Activated CD8-positive, alpha-beta memory T cell treated with anti-CD3 and anti-CD28 coated beads for 1 hour (primary cell): ENCODE measurements around the gene PLCL1.

ENCODE experiments used
- DNase-seq, 2 donors: peaks; one replicate each; pipeline ENCODE4 v3.0.0-alpha.2; 2020; ENCODE audit warnings: low read depth in 1 of 2; ENCODE audit errors: extremely low read depth in 1 of 2

The PLCL1 gene

GRCh38 chr2:197884252-197884651 is 79.9 kb downstream of the PLCL1 start:
- no peak for DNase-seq

DNA sequence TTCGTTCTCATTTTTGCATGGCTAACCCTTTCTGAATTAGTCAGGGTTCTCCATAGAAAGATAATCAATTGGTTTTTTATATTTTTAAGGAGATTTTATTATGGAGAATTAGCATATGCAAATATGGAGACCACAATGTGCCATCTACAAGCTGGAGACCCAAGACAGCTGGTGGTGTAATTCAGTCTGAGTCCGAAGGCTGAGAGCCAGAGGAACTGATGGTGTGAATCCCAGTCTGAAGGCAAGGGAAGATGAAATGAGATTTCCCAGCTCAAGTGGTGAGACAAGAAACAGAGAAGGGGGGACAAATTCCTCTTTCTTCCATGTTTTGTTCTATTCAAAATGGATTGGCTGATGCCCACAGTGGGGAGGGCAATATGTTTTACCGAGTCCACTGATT is 80.7 kb downstream of the PLCL1 start:
- no peak for DNase-seq

GRCh38 chr2:197885587-197885986 is 81.2 kb downstream of the PLCL1 start:
- no peak for DNase-seq

- no peak for DNase-seq
Measured at GRCh38 chr2:197888321-197888720, 83.9 kb downstream of the PLCL1 start.

GRCh38 chr2:197889041-197889440 is 84.6 kb downstream of the PLCL1 start:
- DNase-seq: no peak

DNA sequence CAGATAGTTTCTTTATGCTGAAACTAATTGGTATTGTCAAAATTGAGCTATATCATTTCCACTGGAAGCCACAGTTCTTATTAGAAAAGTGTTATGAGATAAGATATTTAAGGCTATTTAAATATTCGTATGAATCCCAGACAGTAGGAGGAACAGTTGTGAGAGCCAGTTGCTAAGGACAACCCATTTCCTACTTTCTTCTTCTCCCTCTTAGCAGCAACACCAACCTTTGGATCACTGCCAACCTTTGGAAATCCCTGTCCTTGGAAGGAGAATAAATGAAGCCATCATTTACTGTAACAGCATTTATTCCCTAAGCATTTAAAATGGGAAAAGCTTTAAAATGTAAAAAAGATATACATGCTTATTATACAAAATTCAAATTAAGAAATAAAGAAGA is 85.8 kb downstream of the PLCL1 start:
- DNase-seq: no peak

GRCh38 chr2:197891897-197892442 is 87.6 kb downstream of the PLCL1 start:
- DNase-seq: no peak

DNA sequence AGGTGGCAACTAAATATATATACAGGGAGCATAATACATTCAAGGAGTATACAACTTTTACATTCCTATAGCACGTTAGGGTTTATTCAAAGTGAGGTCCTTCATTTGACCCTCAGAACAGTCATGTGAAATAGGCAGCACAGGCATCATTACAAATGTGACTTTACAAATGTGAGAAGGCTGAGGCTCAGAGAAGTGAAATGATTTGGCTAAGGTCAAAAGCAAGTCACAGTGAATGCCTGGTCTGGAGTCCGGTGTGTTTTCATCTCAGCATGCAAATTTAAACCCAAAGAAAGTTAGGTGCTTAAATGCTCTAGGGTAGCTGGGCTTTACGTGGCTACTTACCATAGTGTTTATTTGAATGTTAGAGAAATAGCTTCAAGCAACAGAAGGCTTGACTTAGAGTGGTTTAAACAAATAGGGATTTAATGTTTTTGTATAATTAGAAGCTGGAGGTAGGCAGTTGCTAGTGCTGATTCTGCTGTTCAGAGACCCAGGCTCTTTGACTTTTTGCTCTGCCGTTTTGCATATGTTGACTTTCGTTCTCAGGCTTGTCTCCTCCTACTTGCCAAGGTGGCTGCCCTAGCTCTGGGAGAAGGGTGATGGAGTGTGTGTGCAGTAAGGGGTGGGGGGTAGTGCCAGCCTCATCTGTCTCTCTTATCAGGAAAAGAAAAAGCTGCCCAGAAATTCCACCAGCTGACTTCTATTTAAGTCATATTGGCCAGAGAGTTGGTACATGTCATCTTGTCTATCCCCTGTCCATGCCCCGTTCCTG is 89.2 kb downstream of the PLCL1 start:
- no peak for DNase-seq

DNA sequence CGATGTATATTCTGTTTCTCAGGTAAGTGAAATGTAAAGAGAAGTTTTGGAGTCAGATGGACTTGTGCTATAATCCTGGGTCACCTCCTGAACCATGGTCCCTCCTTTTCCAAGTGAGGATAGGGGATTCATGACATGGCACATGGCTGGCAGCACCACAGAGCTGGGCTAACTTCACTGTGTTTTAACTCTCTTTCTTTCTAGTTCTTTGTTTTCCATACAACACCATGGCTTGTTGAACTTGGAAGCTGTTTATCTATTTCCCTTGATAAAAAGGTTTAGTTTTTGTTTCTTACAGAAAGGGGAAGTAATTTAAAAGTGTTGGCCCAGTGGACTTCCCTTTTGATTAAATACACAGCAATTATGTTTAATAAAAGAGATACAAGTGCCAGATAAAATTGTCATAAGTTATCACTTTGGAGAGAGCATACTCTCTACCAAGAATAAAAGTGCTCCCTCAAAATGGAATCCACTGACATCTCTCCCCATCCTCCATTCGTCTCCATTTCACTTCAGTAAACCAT is 90.4 kb downstream of the PLCL1 start:
- no peak for DNase-seq

DNA sequence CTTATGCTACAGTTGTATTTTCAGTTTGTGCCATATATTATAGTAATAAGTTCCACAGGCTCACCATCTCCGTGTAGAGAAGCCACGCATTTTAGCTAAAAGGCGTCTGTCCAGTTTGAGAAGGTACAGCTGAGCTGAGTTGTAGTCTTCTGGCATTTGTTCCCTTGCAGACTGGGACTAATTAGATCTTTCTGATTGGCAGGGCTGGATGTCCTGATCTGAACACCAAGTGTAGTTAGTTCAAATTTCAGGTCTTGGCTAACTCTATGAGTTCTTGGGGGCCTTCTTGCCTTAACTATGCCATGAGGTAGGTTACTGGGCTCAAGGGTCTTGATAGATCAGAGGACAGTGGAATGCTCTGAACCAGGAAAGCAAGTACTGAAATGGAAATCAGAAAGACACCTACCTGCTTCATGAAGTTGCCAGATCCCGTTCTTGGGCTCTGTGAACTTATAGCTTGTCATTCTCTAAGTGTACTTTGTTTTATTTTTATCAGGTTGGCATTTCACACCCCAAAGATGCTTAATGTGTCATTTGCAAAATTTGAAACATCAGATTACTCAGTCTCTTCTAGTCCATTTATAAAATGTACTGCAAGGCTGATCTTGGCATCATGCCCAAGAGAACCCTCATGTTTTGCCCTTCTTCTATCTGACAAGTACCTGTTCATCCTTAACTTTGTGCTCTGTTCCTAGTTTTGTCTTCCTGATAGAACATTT is 93.7 kb downstream of the PLCL1 start:
- no peak for DNase-seq

DNA sequence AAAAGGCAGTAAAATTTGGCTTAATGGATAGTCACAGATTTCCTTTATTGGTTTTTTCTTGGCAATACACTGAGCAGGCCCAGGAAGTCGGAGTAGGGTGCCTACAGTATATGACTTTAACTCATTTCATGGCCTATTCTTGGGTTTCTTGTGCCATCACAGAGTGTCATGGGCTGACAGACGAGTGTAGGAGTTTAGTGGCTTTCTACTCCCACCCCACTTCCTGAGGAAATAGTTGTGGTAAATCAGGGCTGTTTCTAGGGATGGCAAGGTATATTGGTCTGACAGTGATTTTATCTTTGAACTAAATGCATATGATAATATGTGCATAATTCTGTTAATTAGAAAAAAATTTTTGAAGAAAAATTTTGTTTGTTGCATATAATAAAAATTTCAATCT is 100.1 kb downstream of the PLCL1 start:
- DNase-seq: no peak

GRCh38 chr2:197908156-197908555 is 103.8 kb downstream of the PLCL1 start:
- DNase-seq: no peak

- no peak for DNase-seq
Measured at GRCh38 chr2:197908990-197909776, 104.8 kb downstream of the PLCL1 start.

- no peak for DNase-seq
Measured at GRCh38 chr2:197911667-197912066, 107.3 kb downstream of the PLCL1 start.

- DNase-seq: no peak
Measured at GRCh38 chr2:197913084-197913483, 108.7 kb downstream of the PLCL1 start.

- no peak for DNase-seq
Measured at GRCh38 chr2:197914778-197915177, 110.4 kb downstream of the PLCL1 start.

GRCh38 chr2:197915548-197916265 is 111.3 kb downstream of the PLCL1 start:
- DNase-seq: no peak

DNA sequence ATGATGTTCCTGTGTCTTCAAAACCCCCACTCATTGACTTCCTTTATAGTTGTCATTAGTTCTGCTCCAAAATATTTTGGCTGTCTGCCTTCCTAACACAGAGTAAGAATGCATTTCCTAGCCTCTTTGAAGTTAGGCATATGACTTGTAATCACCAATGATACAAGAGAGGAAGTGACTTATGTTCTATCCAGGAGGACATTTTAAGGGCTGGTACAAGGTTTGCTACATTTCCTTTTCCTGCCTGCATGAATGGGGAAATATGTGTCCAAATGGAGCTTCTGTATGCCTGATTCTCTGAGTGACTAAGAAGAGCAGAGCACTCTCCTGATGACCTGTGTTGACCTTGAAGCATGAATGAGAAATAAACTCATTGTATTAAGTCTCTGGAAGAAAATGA is 115.1 kb downstream of the PLCL1 start:
- DNase-seq: no peak

- no peak for DNase-seq
Measured at GRCh38 chr2:197920088-197920487, 115.7 kb downstream of the PLCL1 start.

DNA sequence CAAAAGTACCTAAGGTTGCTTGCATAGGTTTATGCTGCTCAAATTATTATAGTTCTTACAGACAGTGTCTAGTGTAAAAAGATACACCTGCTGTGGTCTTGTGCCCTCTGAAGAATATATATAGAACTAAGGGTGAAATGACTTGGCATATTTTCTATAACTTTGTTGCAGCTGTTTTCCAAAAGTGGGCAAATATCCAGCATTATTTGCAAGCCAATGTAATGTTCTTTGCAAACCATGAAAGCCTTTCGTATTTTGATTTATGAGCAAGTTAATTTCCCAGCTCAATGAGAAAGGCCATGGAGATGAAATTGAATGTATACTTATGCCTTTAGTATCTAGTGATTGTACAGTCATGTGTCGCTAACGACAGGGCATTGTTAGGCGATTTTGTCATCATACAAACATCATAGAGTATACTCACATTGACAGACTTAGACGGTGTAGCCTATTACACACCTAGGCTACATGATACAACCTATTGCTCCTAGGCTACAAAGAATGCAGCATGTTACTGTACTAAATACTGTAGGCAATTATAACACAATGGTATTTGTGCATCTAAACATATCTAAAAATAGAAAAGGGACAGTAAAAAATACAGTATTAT is 116.3 kb downstream of the PLCL1 start:
- DNase-seq: no peak
